Tibial nerve (tissue), 4 donors: ENCODE measurements around the gene PLPPR1. TPM values are rescaled to one million over a fixed set of nuclear protein-coding genes. Genes with fewer than 3 reads are reported as not detected.

ENCODE experiments used
- DNase-seq, 2 donors: peaks; one replicate each; pipeline ENCODE4 v3.0.0-alpha.2; 2019; ENCODE audit warnings: low spot score in 2 of 2
- H3K27ac ChIP-seq, 4 donors: fragments of 200-600 bp; sonication (generic) in 3 of 4; one replicate each; pipeline ENCODE4 v1.5.1; 2017 to 2019; ENCODE audit warnings: mild to moderate bottlenecking in 1 of 4
- H3K27me3 ChIP-seq, 2 donors: fragments of 200-600 bp; sonication (generic) in 1 of 2; one replicate each; pipeline versions ENCODE4 v1.5.1 to v1.6.0; 2017 to 2019
- H3K36me3 ChIP-seq, 3 donors: fragments of 200-600 bp; sonication (generic); one replicate each; pipeline ENCODE4 v1.5.1; 2018 to 2019
- H3K4me1 ChIP-seq, 4 donors: fragments of 200-600 bp; sonication (generic) in 3 of 4; one replicate each; pipeline ENCODE4 v1.5.1; 2017 to 2019
- H3K4me3 ChIP-seq, 4 donors: fragments of 200-600 bp; sonication (generic) in 3 of 4; one replicate each; pipeline ENCODE4 v1.5.1; 2017 to 2019; ENCODE audit warnings: mild to moderate bottlenecking in 1 of 4, moderate library complexity in 1 of 4
- H3K9me3 ChIP-seq, 4 donors: fragments of 200-600 bp; sonication (generic) in 3 of 4; one replicate each; pipeline ENCODE4 v1.5.1; 2017 to 2019
- EP300 ChIP-seq, 2 donors: sonication (generic); formaldehyde crosslinking; IDR thresholded peaks; one replicate each; pipeline ENCODE4 v1.6.1; 2017; ENCODE audit warnings: antibody characterized with exemption in 2 of 2, mild to moderate bottlenecking in 1 of 2
- POLR2A ChIP-seq, 2 donors: fragments of 450-650 bp; IDR thresholded peaks; one replicate each; pipeline ENCODE4 v1.6.1; 2017; ENCODE audit warnings: antibody characterized with exemption in 2 of 2, mild to moderate bottlenecking in 2 of 2, moderate library complexity in 2 of 2
- WGBS, 2 donors: methylation state at CpG; one replicate each; pipeline ENCODE4 v1.1.5; 2018; 5-methylcytosine and 5-hydroxymethylcytosine counted together
- total RNA-seq, 4 donors: library from RNA; depleted of rRNA; stranded (reverse); fragments of >200 nt; gene quantifications; one replicate each; pipeline ENCODE4 v1.1.0, GENCODE V29; 2016
- TF ChIP-seq, protein P1 (sequence below), 5 experiments: fragments of 200-600 bp in 3 of 5; fragments of 450-650 bp in 2 of 5; sonication (generic) in 3 of 5; IDR thresholded peaks; one replicate each; pipeline ENCODE4 v1.5.1; 2016 to 2019; ENCODE audit warnings: antibody characterized with exemption in 5 of 5, mild to moderate bottlenecking in 3 of 5, moderate library complexity in 2 of 5

PLPPR1 gene
- total RNA-seq, 4 donors from 2014 or later = 0.30 to 7.6 (median 2.5) TPM

DNA sequence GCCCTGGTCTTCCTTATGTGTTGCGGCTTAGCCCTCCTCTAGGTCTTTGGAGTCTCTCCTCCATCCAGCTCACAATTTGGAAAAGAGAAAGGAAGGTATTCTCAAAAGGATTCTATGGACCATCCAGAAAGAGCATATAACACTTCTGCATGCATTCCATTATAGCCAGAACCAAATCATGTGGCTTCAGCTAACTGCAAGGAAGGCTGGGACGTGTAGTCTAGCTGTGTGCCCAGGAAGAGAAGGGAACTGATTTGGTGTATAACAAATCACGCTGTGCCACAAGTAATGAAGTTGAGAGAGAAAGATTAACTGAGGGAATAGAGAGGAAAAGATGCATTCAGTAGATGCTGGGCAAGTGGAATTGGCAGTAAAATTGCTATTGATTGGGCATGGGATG is 43.7 kb downstream of the PLPPR1 start:
- Histone ChIP-seq H3K4me3 (no peak overlapping the region), H3K4me1 (no peaks in the 10 kb centered on the region), H3K36me3 (no peaks in the 10 kb centered on the region), H3K27ac (no peak overlapping the region), H3K9me3 (no peaks in the 10 kb centered on the region), H3K27me3 (no peaks in the 10 kb centered on the region)
- TF ChIP-seq POLR2A (IDR thresholded peaks at IDR 0.05) (no peak), EP300 (IDR thresholded peaks at IDR 0.05) (no peak)
- TF ChIP-seq, protein P1, sequence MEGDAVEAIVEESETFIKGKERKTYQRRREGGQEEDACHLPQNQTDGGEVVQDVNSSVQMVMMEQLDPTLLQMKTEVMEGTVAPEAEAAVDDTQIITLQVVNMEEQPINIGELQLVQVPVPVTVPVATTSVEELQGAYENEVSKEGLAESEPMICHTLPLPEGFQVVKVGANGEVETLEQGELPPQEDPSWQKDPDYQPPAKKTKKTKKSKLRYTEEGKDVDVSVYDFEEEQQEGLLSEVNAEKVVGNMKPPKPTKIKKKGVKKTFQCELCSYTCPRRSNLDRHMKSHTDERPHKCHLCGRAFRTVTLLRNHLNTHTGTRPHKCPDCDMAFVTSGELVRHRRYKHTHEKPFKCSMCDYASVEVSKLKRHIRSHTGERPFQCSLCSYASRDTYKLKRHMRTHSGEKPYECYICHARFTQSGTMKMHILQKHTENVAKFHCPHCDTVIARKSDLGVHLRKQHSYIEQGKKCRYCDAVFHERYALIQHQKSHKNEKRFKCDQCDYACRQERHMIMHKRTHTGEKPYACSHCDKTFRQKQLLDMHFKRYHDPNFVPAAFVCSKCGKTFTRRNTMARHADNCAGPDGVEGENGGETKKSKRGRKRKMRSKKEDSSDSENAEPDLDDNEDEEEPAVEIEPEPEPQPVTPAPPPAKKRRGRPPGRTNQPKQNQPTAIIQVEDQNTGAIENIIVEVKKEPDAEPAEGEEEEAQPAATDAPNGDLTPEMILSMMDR (IDR thresholded peaks at IDR 0.05) = no peak
- 81 to 82% methylated on average over 3 of the region's 3 CpGs for WGBS, 2 donors
- no peak for DNase-seq

- DNase-seq = no peak
- Histone ChIP-seq H3K27ac (no peak overlapping the region), H3K36me3 (no peaks in the 10 kb centered on the region), H3K9me3 (no peaks in the 10 kb centered on the region), H3K4me3 (no peak overlapping the region), H3K27me3 (no peaks in the 10 kb centered on the region), H3K4me1 (no peaks in the 10 kb centered on the region)
- TF ChIP-seq, protein P1 (IDR thresholded peaks at IDR 0.05) = no peak
- no peak for TF ChIP-seq POLR2A (IDR thresholded peaks at IDR 0.05)
- TF ChIP-seq EP300 (IDR thresholded peaks at IDR 0.05) = no peak
- WGBS, 2 donors = 37 to 43% methylated on average over 2 of the region's 2 CpGs
Observed at GRCh38 chr9:101073122-101073521, 44.6 kb downstream of the PLPPR1 start.

GRCh38 chr9:101081641-101082040 is 53.1 kb downstream of the PLPPR1 start:
- no peak for TF ChIP-seq POLR2A (IDR thresholded peaks at IDR 0.05)
- TF ChIP-seq, protein P1 (IDR thresholded peaks at IDR 0.05) = no peak
- TF ChIP-seq EP300 (IDR thresholded peaks at IDR 0.05) = no peak
- WGBS, 2 donors = 82 to 87% methylated on average over 3 of the region's 3 CpGs
- Histone ChIP-seq H3K4me1 (no peaks in the 10 kb centered on the region), H3K27me3 (no peaks in the 10 kb centered on the region), H3K36me3 (no peaks in the 10 kb centered on the region), H3K27ac (no peak overlapping the region), H3K4me3 (no peak overlapping the region), H3K9me3 (peaks cover 0 to 15% (median 0%) of the 10 kb centered on the region in 4 donors)
- no peak for DNase-seq

DNA sequence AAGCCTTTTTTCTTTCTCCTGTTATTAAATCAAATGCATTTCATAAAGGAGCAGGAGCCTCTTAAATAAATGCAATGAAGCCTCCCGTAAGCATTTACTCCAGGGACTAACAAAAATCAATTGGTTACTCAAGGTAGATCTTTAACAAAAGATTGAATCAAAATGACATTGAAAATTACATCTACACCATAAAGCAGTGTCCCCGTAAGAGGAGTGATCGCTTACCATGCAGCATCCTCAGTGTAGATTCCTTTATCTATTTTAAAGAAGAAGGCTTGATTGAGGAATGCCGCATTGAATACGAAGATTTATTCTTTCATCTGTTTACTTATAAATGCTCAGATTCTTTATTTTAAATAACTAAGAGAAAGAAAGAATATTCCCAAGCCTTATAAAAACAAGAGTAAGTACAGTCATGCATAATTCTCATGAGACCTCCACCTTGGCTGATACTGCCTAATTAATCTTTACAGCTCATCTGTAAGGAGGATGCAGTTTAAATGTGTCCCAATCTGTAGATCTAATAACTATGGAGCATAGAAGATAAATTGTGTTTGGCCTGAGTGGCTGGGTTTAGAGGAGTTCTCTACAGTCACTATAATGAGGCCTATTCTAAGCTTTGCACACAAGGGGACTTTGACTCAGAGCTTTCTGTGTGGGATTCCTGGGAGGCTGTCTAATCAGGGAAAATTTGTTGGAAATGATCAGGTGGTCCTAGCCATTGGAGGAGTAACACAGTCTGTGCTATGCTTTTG is 55.1 kb downstream of the PLPPR1 start:
- DNase-seq = no peak
- no peaks in the 10 kb centered on the region for H3K4me1 ChIP-seq
- TF ChIP-seq EP300 (IDR thresholded peaks at IDR 0.05) (no peak), POLR2A (IDR thresholded peaks at IDR 0.05) (no peak)
- TF ChIP-seq, protein P1 (IDR thresholded peaks at IDR 0.05) = no peak
- H3K27ac ChIP-seq = no peak overlapping the region
- H3K4me3 ChIP-seq = no peak overlapping the region
- no peaks in the 10 kb centered on the region for H3K36me3 ChIP-seq
- peaks cover 0 to 12% (median 0%) of the 10 kb centered on the region in 4 donors for H3K9me3 ChIP-seq
- 87 to 93% methylated on average over 5 of the region's 5 CpGs for WGBS, 2 donors
- no peaks in the 10 kb centered on the region for H3K27me3 ChIP-seq

DNA sequence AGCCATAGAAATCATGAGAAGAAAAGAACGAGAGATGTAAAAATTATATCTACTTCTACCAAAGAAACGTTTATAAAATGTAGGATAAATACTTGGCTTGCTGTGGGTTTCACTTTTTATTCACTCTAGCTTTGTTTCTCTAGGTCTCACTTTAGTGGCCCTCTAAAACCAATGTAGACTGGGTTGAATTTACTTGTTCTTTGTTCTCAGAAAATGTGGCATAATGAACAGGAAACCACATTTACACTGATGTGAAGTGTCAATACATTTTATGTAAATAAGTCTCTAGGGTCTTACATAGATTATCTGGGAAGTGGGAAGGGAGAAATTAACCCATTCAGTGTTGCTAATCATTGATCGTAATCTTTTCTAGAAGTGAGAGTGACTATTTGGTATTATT is 58.9 kb downstream of the PLPPR1 start:
- TF ChIP-seq POLR2A (IDR thresholded peaks at IDR 0.05) (no peak), EP300 (IDR thresholded peaks at IDR 0.05) (no peak)
- TF ChIP-seq, protein P1 (IDR thresholded peaks at IDR 0.05) = no peak
- no peak overlapping the region for H3K27ac ChIP-seq
- no peaks in the 10 kb centered on the region for H3K4me1 ChIP-seq
- no peak for DNase-seq
- no peaks in the 10 kb centered on the region for H3K36me3 ChIP-seq
- H3K4me3 ChIP-seq = no peak overlapping the region
- no peaks in the 10 kb centered on the region for H3K9me3 ChIP-seq
- WGBS, 2 donors = 61% methylated on average over 3 of the region's 3 CpGs
- H3K27me3 ChIP-seq = no peaks in the 10 kb centered on the region
